H9 (cell line): ENCODE results near the gene PCARE. TPM values are rescaled to one million over a fixed set of nuclear protein-coding genes. Genes with fewer than 3 reads are reported as not detected.
"Not testable (repeated sequence)": the region's sequence is repeated elsewhere in the genome, so short reads cannot be mapped to it uniquely, and the experiment has no call there.

Experiments used
- DNase-seq: peaks from one replicate; pipeline ENCODE4 v3.0.0-alpha.2; 2017
- H2AFZ ChIP-seq: one replicate; pipeline ENCODE4 v1.6.1; 2013; ENCODE audit warnings: mild to moderate bottlenecking, low read length, control low read depth, moderate library complexity
- H2AK5ac ChIP-seq: 2 replicates; pipeline ENCODE4 v1.6.1; 2013; ENCODE audit warnings: low read length, control low read depth, mixed read lengths; ENCODE audit not compliant: insufficient read length
- H2BK120ac ChIP-seq: one replicate; pipeline ENCODE4 v1.6.1; 2013; ENCODE audit warnings: low read depth, mild to moderate bottlenecking, low read length, control low read depth, inconsistent platforms; ENCODE audit not compliant: poor library complexity, severe bottlenecking
- H2BK12ac ChIP-seq: 2 replicates; pipeline ENCODE4 v1.6.1; 2013; ENCODE audit warnings: low read length, control low read depth, mixed read lengths, low read depth; ENCODE audit not compliant: insufficient read length
- H2BK15ac ChIP-seq: 2 replicates; pipeline ENCODE4 v1.6.1; 2013; ENCODE audit warnings: low read depth, low read length, control low read depth
- H2BK20ac ChIP-seq: one replicate; pipeline ENCODE4 v1.6.1; 2013; ENCODE audit warnings: low read depth, mild to moderate bottlenecking, low read length, control low read depth, inconsistent platforms; ENCODE audit not compliant: poor library complexity, severe bottlenecking
- H2BK5ac ChIP-seq: 2 replicates; pipeline ENCODE4 v1.6.1; 2013; ENCODE audit warnings: low read length, control low read depth, mixed read lengths; ENCODE audit not compliant: insufficient read length
- H3K14ac ChIP-seq: 2 replicates; pipeline ENCODE4 v1.6.1; 2013; ENCODE audit warnings: low read length, control low read depth; ENCODE audit not compliant: insufficient read depth
- H3K18ac ChIP-seq: 2 replicates; pipeline ENCODE4 v1.6.1; 2013; ENCODE audit warnings: low read depth, mild to moderate bottlenecking, mixed read lengths, low read length, control low read depth; ENCODE audit not compliant: insufficient read length
- H3K23ac ChIP-seq: 2 replicates; pipeline ENCODE4 v1.6.1; 2013; ENCODE audit warnings: low read length, control low read depth, mixed read lengths, low read depth; ENCODE audit not compliant: insufficient read length
- H3K23me2 ChIP-seq: 2 replicates; pipeline ENCODE4 v1.6.1; 2013; ENCODE audit warnings: low read depth, mild to moderate bottlenecking, mixed read lengths, low read length, control low read depth; ENCODE audit not compliant: insufficient read length, poor library complexity, severe bottlenecking
- H3K27ac ChIP-seq: 2 replicates; pipeline ENCODE4 v1.5.1; 2013; ENCODE audit warnings: low read length, control low read depth, mixed read lengths, low read depth; ENCODE audit not compliant: insufficient read length
- H3K27me3 ChIP-seq: 2 replicates; pipeline ENCODE4 v1.6.1; 2013; ENCODE audit warnings: low read length, control low read depth, inconsistent platforms; ENCODE audit not compliant: insufficient read depth
- H3K4ac ChIP-seq: 2 replicates; pipeline ENCODE4 v1.6.1; 2013; ENCODE audit warnings: low read depth, mild to moderate bottlenecking, control low read depth, inconsistent platforms, low read length, moderate library complexity
- H3K4me1 ChIP-seq: 2 replicates; pipeline ENCODE4 v1.6.1; 2013; ENCODE audit warnings: low read length, control low read depth, inconsistent platforms; ENCODE audit not compliant: insufficient read depth
- H3K4me2 ChIP-seq: 2 replicates; pipeline ENCODE4 v1.6.1; 2013; ENCODE audit warnings: low read length, control low read depth, mixed read lengths; ENCODE audit not compliant: insufficient read length, insufficient read depth
- H3K56ac ChIP-seq: 2 replicates; pipeline ENCODE4 v1.6.1; 2013; ENCODE audit warnings: low read depth, mild to moderate bottlenecking, mixed read lengths, low read length, control low read depth; ENCODE audit not compliant: insufficient read length
- H3K79me1 ChIP-seq: 2 replicates; pipeline ENCODE4 v1.6.1; 2013; ENCODE audit warnings: low read depth, mild to moderate bottlenecking, moderate library complexity, low read length, control low read depth, inconsistent platforms; ENCODE audit not compliant: insufficient read depth, poor library complexity, severe bottlenecking
- H3K79me2 ChIP-seq: 2 replicates; pipeline ENCODE4 v1.6.1; 2013; ENCODE audit warnings: low read length, control low read depth, inconsistent platforms; ENCODE audit not compliant: insufficient read depth
- H3K9ac ChIP-seq: 2 replicates; pipeline ENCODE4 v1.6.1; 2013; ENCODE audit warnings: low read length, control low read depth, mixed read lengths; ENCODE audit not compliant: insufficient read length; ENCODE audit errors: extremely low read depth
- H3K9me3 ChIP-seq: one replicate; pipeline ENCODE4 v1.6.1; 2013; ENCODE audit warnings: low read depth, low read length, inconsistent platforms; ENCODE audit not compliant: control insufficient read depth
- H3T11ph ChIP-seq: one replicate; pipeline ENCODE4 v1.6.1; 2013; ENCODE audit warnings: mild to moderate bottlenecking, low read length, control low read depth, inconsistent platforms
- H4K20me1 ChIP-seq: one replicate; pipeline ENCODE4 v1.6.1; 2013; ENCODE audit not compliant: control insufficient read depth, insufficient read length, insufficient read depth
- H4K5ac ChIP-seq: 2 replicates; pipeline ENCODE4 v1.6.1; 2013; ENCODE audit warnings: low read depth, mild to moderate bottlenecking, mixed read lengths, low read length, control low read depth; ENCODE audit not compliant: insufficient read length
- H4K8ac ChIP-seq: replicated peaks from 2 replicates; pipeline ENCODE4 v1.6.1; 2013; ENCODE audit warnings: low read length, control low read depth, mixed read lengths, low read depth; ENCODE audit not compliant: insufficient read length
- H4K91ac ChIP-seq: 2 replicates; pipeline ENCODE4 v1.6.1; 2013; ENCODE audit warnings: low read depth, mild to moderate bottlenecking, moderate library complexity, mixed read lengths, low read length, control low read depth; ENCODE audit not compliant: insufficient read length
- H3K27ac Mint-ChIP-seq, 3 experiments: 2 replicates in 2 of 3; 3 replicates in 1 of 3; pipeline ENCODE4 v1.8.0; 2020 to 2021; ENCODE audit warnings: mixed read lengths in 3 of 3, mild to moderate bottlenecking in 1 of 3, moderate library complexity in 1 of 3
- H3K27me3 Mint-ChIP-seq: 2 replicates; pipeline ENCODE4 v1.8.0; 2021; ENCODE audit warnings: low read depth, mild to moderate bottlenecking, moderate library complexity, mixed read lengths
- H3K36me3 Mint-ChIP-seq, 3 experiments: 2 replicates in 2 of 3; 3 replicates in 1 of 3; pipeline ENCODE4 v1.8.0; 2020 to 2021; ENCODE audit warnings: low read depth in 3 of 3, mixed read lengths in 3 of 3; ENCODE audit not compliant: insufficient read depth in 1 of 3
- H3K4me1 Mint-ChIP-seq, 2 experiments: 2 replicates each; pipeline ENCODE4 v1.8.0; 2020; ENCODE audit warnings: mixed read lengths in 2 of 2
- H3K4me3 Mint-ChIP-seq, 2 experiments: 2 replicates in 1 of 2; 3 replicates in 1 of 2; pipeline ENCODE4 v1.8.0; 2020 to 2021; ENCODE audit warnings: mild to moderate bottlenecking in 2 of 2, mixed read lengths in 2 of 2, moderate library complexity in 1 of 2
- H3K9me3 Mint-ChIP-seq, 2 experiments: 2 replicates in 1 of 2; 3 replicates in 1 of 2; pipeline ENCODE4 v1.8.0; 2020; ENCODE audit warnings: mild to moderate bottlenecking in 2 of 2, mixed read lengths in 2 of 2, moderate library complexity in 1 of 2
- CTCF ChIP-seq: fragments of 200-600 bp; sonication (generic); conservative IDR thresholded peaks from 3 replicates; pipeline ENCODE4 v1.8.0; 2021; ENCODE audit warnings: antibody characterized with exemption, mild to moderate bottlenecking
- WGBS: extraction: QIAGEN DNeasy Blood & Tissue Kit; methylation state at CpG from one replicate; pipeline ENCODE4 v1.1.7; 2013; ENCODE audit warnings: missing lambda C conversion rate, low lambda C conversion rate, mixed read lengths; ENCODE audit not compliant: insufficient read length; ENCODE audit errors: extremely low coverage; 5-methylcytosine and 5-hydroxymethylcytosine counted together
- total RNA-seq: library from RNA; stranded (reverse); gene quantifications from 2 replicates; pipeline ENCODE4 v1.2.1, GENCODE V29; 2021

Gene PCARE
- total RNA-seq, 1 experiment from 2014 or later = not detected

GRCh38 chr2:29108225-29108624 lies 33.9 kb upstream of the PCARE start:
- Histone ChIP-seq H2BK15ac (no peak overlapping the region), H3K79me1 (no peaks in the 10 kb centered on the region), H4K5ac (no peak overlapping the region), H3K4me2 (no peak overlapping the region), H3K14ac (no peak overlapping the region), H3K4ac (no peak overlapping the region), H3K4me1 (no peaks in the 10 kb centered on the region), H2AFZ (no peak overlapping the region), H3K27me3 (peaks cover 2% of the 10 kb centered on the region; the same call in 1 of the 2 replicates), H3T11ph (no peak overlapping the region), H2AK5ac (no peak overlapping the region), H3K56ac (no peak overlapping the region), H4K91ac (no peak overlapping the region), H3K27ac (no peak overlapping the region), H3K23ac (no peak overlapping the region), H4K20me1 (no peaks in the 10 kb centered on the region), H3K23me2 (no peaks in the 10 kb centered on the region), H2BK120ac (no peak overlapping the region), H2BK5ac (no peak overlapping the region), H4K8ac (no peak overlapping the region), H3K18ac (no peak overlapping the region), H3K79me2 (no peaks in the 10 kb centered on the region), H3K9me3 (no peaks in the 10 kb centered on the region), H2BK20ac (no peak overlapping the region), H2BK12ac (no peak overlapping the region), H3K9ac (no peak overlapping the region)
- DNase-seq = no peak
- no peaks in the 10 kb centered on the region for H3K9me3 Mint-ChIP-seq
- H3K27ac Mint-ChIP-seq = no peak overlapping the region
- TF ChIP-seq CTCF = no peak
- H3K4me1 Mint-ChIP-seq = no peaks in the 10 kb centered on the region
- WGBS = no CpG with 5 or more reads among the region's 8 CpGs
- H3K27me3 Mint-ChIP-seq = peaks cover 29% of the 10 kb centered on the region
- no peaks in the 10 kb centered on the region for H3K36me3 Mint-ChIP-seq
- H3K4me3 Mint-ChIP-seq = no peak overlapping the region

- H3K4me2 ChIP-seq, H3K27ac Mint-ChIP-seq, H3K4me1 Mint-ChIP-seq, H2AFZ ChIP-seq, H3T11ph ChIP-seq, H3K23me2 ChIP-seq, H3K4ac ChIP-seq, H4K20me1 ChIP-seq, H2BK120ac ChIP-seq, H2AK5ac ChIP-seq, H3K79me2 ChIP-seq, H4K91ac ChIP-seq, H2BK5ac ChIP-seq, H3K9ac ChIP-seq, H3K4me3 Mint-ChIP-seq, H2BK20ac ChIP-seq, H3K56ac ChIP-seq, H4K5ac ChIP-seq, H3K79me1 ChIP-seq, H3K4me1 ChIP-seq, H3K9me3 ChIP-seq, H3K14ac ChIP-seq, H2BK12ac ChIP-seq, H3K27me3 ChIP-seq, H3K36me3 Mint-ChIP-seq, H3K9me3 Mint-ChIP-seq, H4K8ac ChIP-seq, DNase-seq, H3K23ac ChIP-seq, H3K18ac ChIP-seq, H2BK15ac ChIP-seq, H3K27ac ChIP-seq: not testable (repeated sequence)
- peaks cover 23% of the 10 kb centered on the region for H3K27me3 Mint-ChIP-seq
- no CpG with 5 or more reads among the region's 3 CpGs for WGBS
Observed at GRCh38 chr2:29107547-29107946, 33.2 kb upstream of the PCARE start.
